ENCODE measurements around the gene AFMID.
A peak's percentile ranks its signal among the peaks of the same experiment; 100 is the strongest.

The AFMID gene

DNA sequence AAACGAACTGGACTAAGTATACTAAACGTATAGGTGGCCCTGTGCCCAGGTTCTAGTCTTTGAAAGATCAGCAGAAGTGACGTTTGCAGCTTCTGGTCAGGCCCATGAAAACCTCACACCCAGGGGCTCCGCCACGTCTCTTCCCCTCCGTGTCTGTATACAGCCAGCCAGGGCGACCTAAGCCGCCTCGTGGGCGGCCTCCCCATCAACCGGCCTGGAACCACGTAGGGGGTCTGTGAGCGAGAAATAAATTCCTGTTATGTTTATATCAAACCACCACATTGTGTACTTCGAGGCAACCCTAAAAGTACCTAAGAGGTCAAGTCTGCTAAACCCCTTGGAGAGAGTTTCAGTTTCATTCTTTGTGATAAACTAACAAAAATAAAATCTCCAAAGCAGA, 7.1 kb upstream of the AFMID start:
- no peak for DNase-seq (ENCODE audit: low read depth)

DNA sequence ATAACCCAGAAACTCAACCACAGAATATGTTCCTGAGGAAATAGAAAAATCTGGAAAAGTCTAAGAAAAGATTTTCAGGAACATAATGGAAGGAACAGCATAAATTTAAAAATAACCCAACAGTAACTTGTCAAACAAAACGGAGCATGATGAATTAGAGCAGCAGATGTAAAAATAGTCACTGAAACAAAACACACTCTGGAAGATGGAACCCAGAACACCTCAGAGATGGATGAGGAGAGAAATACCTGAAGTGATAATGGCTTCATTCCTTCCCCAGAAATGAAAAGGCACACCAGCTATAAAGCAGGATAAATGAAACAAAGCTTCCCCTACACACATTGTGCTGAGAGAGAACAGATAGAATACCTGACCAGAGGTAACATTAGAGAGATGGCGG, 6.7 kb upstream of the AFMID start:
- no peak for DNase-seq (ENCODE audit: low read depth)

DNA sequence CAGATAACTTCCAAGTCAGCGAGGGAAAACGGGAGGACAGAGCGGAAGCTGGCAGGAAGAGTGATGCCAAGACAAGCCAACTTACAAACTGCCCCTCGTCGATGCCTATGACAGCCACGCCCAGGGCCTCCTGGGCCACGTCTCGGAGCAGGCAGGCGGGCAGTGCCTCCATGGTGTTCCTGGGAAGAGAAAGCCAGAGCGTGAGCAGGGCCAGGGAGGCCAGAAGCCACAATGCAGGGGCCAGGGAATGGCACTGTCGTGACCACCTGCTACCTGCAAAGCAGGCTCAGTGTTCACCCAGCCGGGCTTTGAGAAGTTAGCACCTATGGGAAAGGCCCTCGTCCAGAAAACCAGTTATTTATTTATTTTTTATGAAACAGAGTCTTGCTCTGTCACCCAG, 4.7 kb upstream of the AFMID start:
- no peak for DNase-seq (ENCODE audit: low read depth)

DNA sequence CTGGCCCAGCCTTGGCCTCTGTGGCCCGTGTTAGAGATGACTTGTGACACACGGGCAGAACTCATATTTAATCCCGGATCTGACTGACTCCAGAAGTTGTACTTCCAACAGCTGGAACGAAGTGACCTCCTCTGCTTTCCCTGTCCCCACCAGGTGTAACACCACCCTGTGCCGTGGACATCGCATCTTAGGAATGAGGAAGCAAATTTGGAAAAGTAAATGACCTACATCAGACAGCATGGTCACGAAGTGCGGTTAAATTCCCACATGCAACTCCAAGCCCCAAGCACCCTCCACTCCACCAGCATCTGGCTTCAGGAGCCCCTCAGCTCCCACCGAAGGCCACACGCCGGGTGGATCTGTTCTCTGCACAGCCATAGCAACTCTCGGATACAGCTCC, 3.2 kb upstream of the AFMID start:
- DNase-seq (ENCODE audit: low read depth) = no peak

DNA sequence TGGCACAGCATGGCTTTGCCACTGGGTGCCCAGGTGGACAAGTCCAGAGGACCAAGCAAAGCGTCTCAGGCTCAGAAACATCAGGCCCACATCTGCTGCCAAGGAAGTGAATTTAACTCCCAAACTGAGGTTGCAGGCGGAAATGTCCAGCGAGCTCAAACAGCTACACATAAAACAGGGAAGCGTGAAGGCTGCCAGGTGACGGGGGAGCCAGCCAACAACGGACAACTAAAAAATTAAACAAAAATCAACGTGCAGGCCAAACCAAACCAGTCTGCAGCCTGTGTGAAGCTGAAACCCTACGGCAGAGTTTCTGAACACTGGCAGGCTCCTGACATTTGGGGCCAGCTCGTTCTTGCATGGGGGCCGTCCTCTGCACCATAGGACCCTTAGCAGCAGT, 2.8 kb upstream of the AFMID start:
- no peak for DNase-seq (ENCODE audit: low read depth)

DNA sequence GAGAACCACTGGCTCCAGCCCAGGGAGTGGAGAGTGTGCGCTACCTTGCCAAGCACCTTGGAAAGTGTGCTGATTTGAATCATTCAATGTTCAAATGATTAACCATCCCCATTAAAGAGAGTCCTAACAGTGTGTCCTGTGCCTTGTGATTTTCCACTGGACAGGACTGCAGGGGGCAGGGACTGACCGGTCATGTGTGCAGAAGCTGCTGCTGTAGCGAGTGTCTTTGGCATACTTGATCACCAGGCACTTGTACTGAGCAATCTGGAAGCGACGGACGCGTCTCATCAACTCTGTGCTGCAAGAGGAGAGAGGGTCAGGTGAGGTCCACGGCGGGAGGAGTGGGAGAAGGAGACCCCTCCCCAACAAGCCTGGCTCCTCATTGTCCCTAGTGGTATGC, 2.3 kb upstream of the AFMID start:
- DNase-seq (ENCODE audit: low read depth) = no peak

DNA sequence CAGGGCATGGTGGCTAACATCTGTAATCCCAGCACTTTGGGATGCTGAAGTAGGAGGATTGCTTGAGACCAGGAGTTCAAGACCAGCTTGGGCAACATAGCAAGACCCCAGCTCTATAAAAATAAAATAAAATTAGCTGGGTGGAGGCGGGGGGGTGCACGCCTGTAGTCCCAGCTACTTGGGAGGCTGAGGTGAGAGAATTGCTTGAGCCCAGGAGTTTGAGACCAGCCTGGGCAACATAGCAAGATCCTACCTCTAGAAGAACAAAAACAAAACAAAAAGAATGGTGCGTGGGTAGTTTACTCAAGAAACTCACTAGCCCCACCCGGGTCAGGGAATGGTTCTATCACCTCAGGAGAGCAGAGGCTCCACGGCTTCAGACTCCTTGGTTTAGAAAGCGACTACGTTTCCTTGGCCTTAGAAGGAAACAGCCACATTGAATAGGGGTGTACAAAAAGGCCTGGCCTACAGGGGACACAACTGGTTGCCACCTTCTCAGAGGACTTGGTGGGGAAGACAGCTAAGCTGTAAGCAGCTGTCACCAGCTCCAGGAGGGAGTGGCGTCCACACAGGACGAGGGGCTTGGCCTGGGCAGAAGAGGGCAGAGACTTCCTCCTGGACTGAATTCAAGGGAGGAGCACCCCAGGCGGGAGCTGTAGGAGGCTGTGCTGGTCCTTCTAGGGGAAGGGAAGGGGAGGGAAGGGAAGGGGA, 1.0 kb upstream of the AFMID start:
- DNase-seq (ENCODE audit: low read depth) = no peak

DNA sequence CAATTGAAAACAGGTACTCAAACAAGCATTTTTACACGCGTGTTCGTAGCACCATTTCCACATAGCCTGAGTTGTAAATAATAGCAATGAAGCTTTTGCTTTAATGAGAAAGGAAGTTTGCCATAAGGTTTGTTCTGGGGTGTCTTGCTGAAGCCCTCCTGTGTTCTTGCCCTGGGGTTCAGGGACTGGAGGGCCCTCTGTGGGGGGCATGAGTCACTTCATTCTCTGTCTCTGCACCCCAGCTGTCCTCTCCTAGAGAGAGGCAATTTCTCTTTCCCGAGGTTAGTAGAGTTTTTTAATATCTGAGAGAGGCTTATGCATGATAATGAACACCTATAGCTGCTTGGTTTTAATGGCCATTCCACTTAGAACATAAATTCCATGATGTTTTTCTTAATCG, 9.6 kb downstream of the AFMID start:
- no peak for DNase-seq (ENCODE audit: low read depth)

DNA sequence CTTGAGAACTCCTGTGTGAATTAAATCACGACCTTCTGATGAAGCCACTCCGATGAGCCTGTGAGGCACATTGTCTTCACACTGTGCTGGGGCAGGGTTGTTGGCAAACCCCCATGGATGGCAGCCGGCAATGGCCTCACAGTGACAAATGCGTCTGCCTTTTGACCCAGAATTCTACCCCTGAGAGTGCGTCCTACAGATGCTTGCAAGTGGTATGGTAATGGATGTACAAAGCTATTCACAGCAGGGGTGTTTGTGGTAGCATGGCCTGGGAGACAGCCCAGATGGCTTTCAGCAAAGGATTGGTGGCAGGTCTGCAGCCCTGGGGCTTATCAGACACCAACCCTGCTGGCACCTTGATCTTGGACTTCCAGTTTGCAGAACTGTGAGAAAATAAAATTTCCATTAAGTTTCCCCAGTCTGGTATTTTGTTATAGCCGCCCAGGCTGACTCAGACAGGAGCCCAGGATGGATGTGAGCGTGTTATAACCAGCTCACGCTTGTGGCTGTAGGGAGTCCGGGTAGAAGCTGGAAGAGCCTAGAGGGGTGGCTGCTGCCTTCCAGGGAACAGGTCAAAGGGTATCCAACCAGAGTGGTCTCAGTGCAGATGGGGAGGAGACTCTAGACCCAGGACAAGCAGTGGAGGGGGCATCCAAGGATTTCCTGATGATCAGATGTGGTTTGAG, 10.1 kb downstream of the AFMID start:
- no peak for DNase-seq (ENCODE audit: low read depth)

DNA sequence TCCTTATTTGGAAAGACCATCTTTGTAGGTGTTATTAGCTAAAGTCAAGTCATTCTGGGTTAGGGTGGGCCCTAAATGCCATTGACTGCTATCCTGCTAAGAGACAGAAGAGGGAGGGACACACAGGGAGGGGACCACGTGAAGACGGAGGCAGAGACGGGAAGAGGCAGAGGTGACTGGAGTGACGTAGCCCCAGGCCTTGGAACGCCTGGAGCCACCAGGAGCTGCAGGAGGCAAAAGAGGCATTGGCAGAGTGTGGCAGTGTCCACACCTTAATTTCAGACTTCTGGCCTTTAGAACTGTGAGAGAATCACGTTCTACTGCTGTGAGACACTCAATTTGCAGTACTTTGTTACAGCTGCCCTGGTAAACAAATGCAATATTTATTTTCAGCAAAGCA, 13.3 kb downstream of the AFMID start:
- no peak for DNase-seq (ENCODE audit: low read depth)

DNA sequence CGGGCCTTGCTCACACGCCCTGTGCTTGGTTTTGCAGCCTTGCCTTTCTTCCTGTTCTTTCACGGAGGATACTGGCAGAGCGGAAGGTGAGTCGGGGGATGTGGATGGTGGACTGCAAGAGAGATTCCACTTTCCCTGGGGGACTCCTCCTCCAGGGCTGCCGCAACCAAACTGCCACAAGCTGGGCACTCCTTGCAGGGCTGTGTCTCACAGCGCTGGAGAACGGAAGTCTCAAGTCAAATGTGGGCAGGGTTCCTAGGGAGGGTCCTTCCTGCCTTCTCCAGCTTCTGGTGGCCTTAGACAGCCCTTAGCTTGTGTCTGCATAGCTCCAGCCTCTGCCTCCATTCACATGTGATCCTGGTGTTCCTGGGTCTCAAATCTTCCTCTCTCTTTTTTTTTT, 15.5 kb downstream of the AFMID start:
- DNase-seq (ENCODE audit: low read depth) = no peak

DNA sequence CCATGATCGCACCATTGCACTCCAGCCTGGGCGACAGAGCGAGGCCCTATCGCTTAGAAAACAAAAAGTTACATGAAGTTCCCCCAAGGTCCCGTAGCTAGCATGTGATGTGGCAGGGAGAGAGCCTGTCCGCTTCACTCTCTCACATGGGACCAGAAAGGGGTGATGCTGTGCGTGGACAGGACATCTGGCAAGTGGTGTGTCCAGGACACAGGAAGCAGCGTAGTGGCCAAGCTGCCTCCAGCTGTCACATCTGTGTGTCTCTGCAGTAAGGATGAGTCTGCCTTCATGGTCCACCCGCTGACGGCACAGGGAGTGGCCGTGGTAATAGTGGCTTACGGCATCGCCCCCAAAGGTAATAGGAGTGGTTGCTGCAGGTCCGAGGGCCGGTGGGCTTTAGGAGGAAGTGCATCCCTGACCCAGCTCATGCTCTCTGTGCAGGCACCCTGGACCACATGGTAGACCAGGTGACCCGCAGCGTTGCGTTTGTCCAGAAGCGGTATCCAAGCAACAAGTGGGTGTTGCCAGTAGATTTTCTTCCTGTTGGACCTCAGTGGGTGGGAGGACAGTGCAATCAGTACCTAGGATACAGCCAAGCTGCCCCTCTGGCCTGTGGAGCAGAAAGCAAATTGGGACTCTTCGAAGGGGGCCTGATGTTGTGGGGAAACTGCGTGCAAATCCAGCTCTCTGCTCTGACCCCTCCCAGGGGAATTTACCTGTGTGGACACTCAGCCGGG, 17.4 kb downstream of the AFMID start:
- no peak for DNase-seq (ENCODE audit: low read depth)

DNA sequence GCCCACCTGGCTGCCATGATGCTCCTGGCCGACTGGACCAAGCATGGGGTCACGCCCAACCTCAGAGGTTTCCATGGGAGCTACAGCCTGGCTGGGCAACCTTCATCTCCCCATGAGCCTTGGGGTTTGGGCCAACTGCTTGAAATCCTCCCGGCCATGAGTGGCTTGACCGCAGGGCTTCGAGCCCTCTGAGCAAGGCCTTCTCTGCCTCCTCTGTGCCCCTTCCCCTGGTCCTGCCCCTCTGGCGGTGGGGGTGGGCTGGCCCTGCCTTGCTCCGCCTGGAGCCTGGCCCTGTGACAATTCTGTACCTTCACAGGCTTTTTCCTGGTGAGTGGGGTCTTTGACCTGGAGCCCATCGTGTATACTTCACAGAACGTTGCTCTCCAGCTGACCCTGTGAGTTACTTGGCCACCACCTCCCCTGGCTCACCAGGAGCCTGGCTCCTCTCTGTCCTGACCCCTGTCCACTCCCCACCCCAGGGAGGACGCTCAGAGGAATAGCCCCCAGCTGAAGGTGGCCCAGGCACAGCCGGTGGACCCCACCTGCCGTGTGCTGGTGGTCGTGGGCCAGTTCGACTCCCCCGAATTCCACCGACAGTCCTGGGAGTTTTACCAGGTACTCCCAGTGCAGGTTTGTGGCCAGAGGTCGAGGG, 18.1 kb downstream of the AFMID start:
- DNase-seq (ENCODE audit: low read depth) = no peak

DNA sequence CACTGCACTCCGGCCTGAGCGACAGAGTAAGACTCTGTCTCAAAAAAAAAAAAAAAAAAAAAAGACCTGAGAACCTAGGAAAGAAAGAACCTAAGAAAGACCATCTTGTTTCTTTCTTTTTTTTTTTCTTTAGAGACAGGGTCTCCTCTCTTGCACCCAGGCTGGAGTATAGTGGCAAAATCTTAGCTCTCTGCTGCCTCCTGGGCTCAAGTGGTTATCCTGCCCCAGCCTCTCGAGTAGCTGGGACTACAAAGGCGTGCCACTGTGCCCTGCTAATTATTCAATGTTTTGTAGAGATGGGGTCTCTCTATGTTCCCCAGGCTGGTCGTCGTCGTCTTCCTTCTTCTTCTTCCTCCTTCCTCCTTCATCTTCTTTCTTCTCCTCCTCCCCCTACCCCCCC, 19.1 kb downstream of the AFMID start:
- no peak for DNase-seq (ENCODE audit: low read depth)

DNA sequence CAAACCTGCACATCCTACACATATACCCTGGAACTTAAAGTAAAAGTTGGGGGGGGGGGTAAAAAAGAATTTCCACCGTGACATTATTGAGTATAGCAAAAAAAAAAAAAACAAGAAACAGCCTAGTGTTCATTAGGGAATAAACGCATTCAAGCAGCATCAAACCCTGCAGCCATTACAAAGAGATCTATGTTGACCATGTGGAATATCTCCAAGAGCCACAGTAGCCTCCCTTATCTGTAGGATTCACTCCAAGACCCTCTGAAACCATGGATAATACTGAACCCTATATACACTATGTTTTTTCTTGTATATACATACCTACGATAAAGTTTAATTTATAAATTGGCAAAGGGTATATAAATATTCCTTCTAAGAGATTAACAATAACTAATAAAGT, 21.3 kb downstream of the AFMID start:
- no peak for DNase-seq (ENCODE audit: low read depth)

DNA sequence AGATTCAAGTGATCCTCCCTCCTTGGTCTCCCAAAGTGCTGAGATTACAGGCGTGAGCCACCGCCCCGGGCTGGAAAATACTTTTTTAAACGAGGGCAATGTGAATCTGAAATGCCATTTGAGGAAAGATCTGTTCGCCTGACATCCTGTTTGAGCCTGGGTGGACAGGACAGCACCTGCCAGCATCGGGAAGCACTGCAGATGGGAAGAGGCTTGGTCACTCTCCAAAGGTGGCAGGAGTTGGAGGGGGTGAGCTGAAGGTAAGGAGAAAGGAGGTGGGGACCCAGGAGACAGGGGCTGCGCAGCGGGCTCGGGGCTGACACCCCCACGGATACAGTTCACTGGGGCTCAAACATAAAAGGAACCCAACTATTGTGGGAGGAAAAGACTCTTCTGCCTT, 22.9 kb downstream of the AFMID start:
- DNase-seq (ENCODE audit: low read depth) = no peak

DNA sequence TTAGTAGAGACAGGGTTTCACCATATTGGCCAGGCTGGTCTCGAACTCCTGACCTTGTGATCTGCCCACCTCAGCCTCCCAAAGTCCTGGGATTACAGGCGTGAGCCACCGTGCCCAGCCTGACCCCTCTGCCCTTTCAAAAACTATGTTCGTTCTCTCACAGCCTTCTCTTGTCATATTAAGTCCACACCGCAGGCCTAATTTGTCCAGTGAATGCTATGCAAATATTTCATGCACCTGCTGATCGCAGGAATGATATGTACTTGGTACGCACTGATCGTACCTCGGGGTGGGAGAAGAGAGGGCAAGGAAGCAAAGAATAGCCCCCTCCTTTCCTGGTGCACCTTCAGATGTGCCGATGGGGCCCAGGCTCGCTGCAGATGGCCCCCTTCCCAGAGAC, 23.9 kb downstream of the AFMID start:
- DNase-seq (ENCODE audit: low read depth) = no peak

DNA sequence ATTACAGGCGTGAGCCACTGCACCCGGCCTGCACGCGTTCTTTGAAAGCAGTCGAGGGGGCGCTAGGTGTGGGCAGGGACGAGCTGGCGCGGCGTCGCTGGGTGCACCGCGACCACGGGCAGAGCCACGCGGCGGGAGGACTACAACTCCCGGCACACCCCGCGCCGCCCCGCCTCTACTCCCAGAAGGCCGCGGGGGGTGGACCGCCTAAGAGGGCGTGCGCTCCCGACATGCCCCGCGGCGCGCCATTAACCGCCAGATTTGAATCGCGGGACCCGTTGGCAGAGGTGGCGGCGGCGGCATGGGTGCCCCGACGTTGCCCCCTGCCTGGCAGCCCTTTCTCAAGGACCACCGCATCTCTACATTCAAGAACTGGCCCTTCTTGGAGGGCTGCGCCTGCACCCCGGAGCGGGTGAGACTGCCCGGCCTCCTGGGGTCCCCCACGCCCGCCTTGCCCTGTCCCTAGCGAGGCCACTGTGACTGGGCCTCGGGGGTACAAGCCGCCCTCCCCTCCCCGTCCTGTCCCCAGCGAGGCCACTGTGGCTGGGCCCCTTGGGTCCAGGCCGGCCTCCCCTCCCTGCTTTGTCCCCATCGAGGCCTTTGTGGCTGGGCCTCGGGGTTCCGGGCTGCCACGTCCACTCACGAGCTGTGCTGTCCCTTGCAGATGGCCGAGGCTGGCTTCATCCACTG, 27.0 kb downstream of the AFMID start, which contains the start of gene BIRC5:
Gene BIRC5, plus strand, starts transcription at position 238 of the 690 bp plus-strand sequence. Its CDS starts 64 bp downstream, at position 302.
- DNase-seq (ENCODE audit: low read depth) = peak; percentile 61

DNA sequence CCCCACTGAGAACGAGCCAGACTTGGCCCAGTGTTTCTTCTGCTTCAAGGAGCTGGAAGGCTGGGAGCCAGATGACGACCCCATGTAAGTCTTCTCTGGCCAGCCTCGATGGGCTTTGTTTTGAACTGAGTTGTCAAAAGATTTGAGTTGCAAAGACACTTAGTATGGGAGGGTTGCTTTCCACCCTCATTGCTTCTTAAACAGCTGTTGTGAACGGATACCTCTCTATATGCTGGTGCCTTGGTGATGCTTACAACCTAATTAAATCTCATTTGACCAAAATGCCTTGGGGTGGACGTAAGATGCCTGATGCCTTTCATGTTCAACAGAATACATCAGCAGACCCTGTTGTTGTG, 27.5 kb downstream of the AFMID start:
- no peak for DNase-seq (ENCODE audit: low read depth)

DNA sequence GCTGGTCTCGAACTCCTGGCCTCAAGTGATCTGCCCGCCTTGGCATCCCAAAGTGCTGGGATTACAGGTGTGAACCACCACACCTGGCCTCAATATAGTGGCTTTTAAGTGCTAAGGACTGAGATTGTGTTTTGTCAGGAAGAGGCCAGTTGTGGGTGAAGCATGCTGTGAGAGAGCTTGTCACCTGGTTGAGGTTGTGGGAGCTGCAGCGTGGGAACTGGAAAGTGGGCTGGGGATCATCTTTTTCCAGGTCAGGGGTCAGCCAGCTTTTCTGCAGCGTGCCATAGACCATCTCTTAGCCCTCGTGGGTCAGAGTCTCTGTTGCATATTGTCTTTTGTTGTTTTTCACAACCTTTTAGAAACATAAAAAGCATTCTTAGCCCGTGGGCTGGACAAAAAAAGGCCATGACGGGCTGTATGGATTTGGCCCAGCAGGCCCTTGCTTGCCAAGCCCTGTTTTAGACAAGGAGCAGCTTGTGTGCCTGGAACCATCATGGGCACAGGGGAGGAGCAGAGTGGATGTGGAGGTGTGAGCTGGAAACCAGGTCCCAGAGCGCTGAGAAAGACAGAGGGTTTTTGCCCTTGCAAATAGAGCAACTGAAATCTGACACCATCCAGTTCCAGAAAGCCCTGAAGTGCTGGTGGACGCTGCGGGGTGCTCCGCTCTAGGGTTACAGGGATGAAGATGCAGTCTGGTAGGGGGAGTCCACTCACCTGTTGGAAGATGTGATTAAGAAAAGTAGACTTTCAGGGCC, 32.4 kb downstream of the AFMID start:
- no peak for DNase-seq (ENCODE audit: low read depth)

DNA sequence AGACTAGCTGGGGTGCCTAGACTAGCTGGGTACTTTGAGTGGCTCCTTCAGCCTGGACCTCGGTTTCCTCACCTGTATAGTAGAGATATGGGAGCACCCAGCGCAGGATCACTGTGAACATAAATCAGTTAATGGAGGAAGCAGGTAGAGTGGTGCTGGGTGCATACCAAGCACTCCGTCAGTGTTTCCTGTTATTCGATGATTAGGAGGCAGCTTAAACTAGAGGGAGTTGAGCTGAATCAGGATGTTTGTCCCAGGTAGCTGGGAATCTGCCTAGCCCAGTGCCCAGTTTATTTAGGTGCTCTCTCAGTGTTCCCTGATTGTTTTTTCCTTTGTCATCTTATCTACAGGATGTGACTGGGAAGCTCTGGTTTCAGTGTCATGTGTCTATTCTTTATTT, 35.9 kb downstream of the AFMID start:
- no peak for DNase-seq (ENCODE audit: low read depth)

DNA sequence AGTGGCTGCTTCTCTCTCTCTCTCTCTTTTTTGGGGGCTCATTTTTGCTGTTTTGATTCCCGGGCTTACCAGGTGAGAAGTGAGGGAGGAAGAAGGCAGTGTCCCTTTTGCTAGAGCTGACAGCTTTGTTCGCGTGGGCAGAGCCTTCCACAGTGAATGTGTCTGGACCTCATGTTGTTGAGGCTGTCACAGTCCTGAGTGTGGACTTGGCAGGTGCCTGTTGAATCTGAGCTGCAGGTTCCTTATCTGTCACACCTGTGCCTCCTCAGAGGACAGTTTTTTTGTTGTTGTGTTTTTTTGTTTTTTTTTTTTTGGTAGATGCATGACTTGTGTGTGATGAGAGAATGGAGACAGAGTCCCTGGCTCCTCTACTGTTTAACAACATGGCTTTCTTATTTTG, 36.6 kb downstream of the AFMID start:
- DNase-seq (ENCODE audit: low read depth) = no peak
